HG03097 (cell line): ENCODE results near the gene ZNF672.

Source experiments
- ATAC-seq: cut with Tn5 transposase; IDR thresholded peaks from one replicate; pipeline ENCODE4 v1.9.1; 2021; ENCODE audit not compliant: unreplicated experiment, low FRiP score

Gene ZNF672

GRCh38 chr1:248831842-248832241 is 6.2 kb upstream of the ZNF672 start:
- ATAC-seq = no peak

- ATAC-seq = no peak
Observed at GRCh38 chr1:248834343-248834940, 3.6 kb upstream of the ZNF672 start.

- no peak for ATAC-seq
Observed at GRCh38 chr1:248837045-248837780, 811 bp upstream of the ZNF672 start.

- ATAC-seq = peak; percentile 66
Observed at GRCh38 chr1:248838357-248839167, 538 bp downstream of the ZNF672 start.

GRCh38 chr1:248839168-248839555 is 1.1 kb downstream of the ZNF672 start:
- no peak for ATAC-seq

GRCh38 chr1:248840946-248841345 is 2.9 kb downstream of the ZNF672 start:
- ATAC-seq = no peak

- ATAC-seq = no peak
Observed at GRCh38 chr1:248841702-248842395, 3.8 kb downstream of the ZNF672 start.

GRCh38 chr1:248842781-248843331 is 4.8 kb downstream of the ZNF672 start:
- ATAC-seq = no peak

- no peak for ATAC-seq
Observed at GRCh38 chr1:248843687-248844086, 5.7 kb downstream of the ZNF672 start.

- no peak for ATAC-seq
Observed at GRCh38 chr1:248844526-248844925, 6.5 kb downstream of the ZNF672 start.

GRCh38 chr1:248847181-248847955 is 9.3 kb downstream of the ZNF672 start:
- no peak for ATAC-seq

GRCh38 chr1:248847956-248848561 is 10.0 kb downstream of the ZNF672 start:
- no peak for ATAC-seq

GRCh38 chr1:248848602-248849001 is 10.6 kb downstream of the ZNF672 start:
- ATAC-seq = no peak

- no peak for ATAC-seq
Observed at GRCh38 chr1:248849152-248849551, 11.1 kb downstream of the ZNF672 start.

- ATAC-seq = no peak
Observed at GRCh38 chr1:248849637-248850036, 11.6 kb downstream of the ZNF672 start.

GRCh38 chr1:248850124-248850523 is 12.1 kb downstream of the ZNF672 start:
- ATAC-seq = no peak

GRCh38 chr1:248850536-248851251 is 12.7 kb downstream of the ZNF672 start:
- no peak for ATAC-seq

- no peak for ATAC-seq
Observed at GRCh38 chr1:248851390-248851789, 13.4 kb downstream of the ZNF672 start.
